Natural killer cell (primary cell): Measurements from ENCODE around the gene PGS1. TPM values are rescaled to one million over a fixed set of nuclear protein-coding genes. Genes with fewer than 3 reads are reported as not detected.

Source experiments
- ATAC-seq, 3 donors: fragments of 150-1000 bp in 2 of 3; fragments of 200-7000 bp in 1 of 3; cut with Tn5 transposase; 1 replicate in 1 of 3; 2 replicates in 2 of 3; pipeline ENCODE4 v1.10.0; 2021; ENCODE audit warnings: mild to moderate bottlenecking in 2 of 3, moderate library complexity in 2 of 3
- DNase-seq, 2 donors: peaks; one replicate each; pipeline versions ENCODE4 v3.0.0 to v3.0.0-alpha.2; 2013 to 2021; ENCODE audit warnings: mixed read lengths in 1 of 2
- H3K27ac ChIP-seq: one replicate; pipeline ENCODE4 v1.5.1; 2013; ENCODE audit warnings: mild to moderate bottlenecking, low read length
- H3K27me3 ChIP-seq: one replicate; pipeline ENCODE4 v1.6.1; 2013; ENCODE audit warnings: low read length; ENCODE audit not compliant: control insufficient read depth, insufficient read depth
- H3K36me3 ChIP-seq: one replicate; pipeline ENCODE4 v1.6.1; 2013; ENCODE audit warnings: low read length; ENCODE audit not compliant: control insufficient read depth, insufficient read depth
- H3K4me1 ChIP-seq: one replicate; pipeline ENCODE4 v1.6.1; 2013; ENCODE audit warnings: low read length; ENCODE audit not compliant: control insufficient read depth, insufficient read depth
- H3K4me3 ChIP-seq: one replicate; pipeline ENCODE4 v1.5.1; 2013; ENCODE audit warnings: low read length
- H3K9me3 ChIP-seq: one replicate; pipeline ENCODE4 v1.6.1; 2013; ENCODE audit warnings: low read length; ENCODE audit not compliant: control insufficient read depth, insufficient read depth
- H3K27ac Mint-ChIP-seq, 2 donors: one replicate each; pipeline ENCODE4 v1.8.0; 2022; ENCODE audit warnings: mild to moderate bottlenecking in 2 of 2, mixed read lengths in 2 of 2, moderate library complexity in 1 of 2
- H3K27me3 Mint-ChIP-seq, 2 donors: one replicate each; pipeline ENCODE4 v1.8.0; 2022; ENCODE audit warnings: low read depth in 2 of 2, mixed read lengths in 2 of 2
- H3K36me3 Mint-ChIP-seq: one replicate; pipeline ENCODE4 v1.8.0; 2022; ENCODE audit warnings: mixed read lengths
- H3K4me1 Mint-ChIP-seq, 2 donors: one replicate each; pipeline ENCODE4 v1.8.0; 2022; ENCODE audit warnings: mixed read lengths in 2 of 2
- H3K4me3 Mint-ChIP-seq: one replicate; pipeline ENCODE4 v1.8.0; 2022; ENCODE audit warnings: mild to moderate bottlenecking, moderate library complexity, mixed read lengths
- H3K9me3 Mint-ChIP-seq, 2 donors: one replicate each; pipeline ENCODE4 v1.8.0; 2022; ENCODE audit warnings: mixed read lengths in 2 of 2
- WGBS: methylation state at CpG from one replicate; pipeline ENCODE4 v1.1.7; 2013; ENCODE audit warnings: missing lambda C conversion rate; ENCODE audit not compliant: insufficient coverage; 5-methylcytosine and 5-hydroxymethylcytosine counted together
- intact Hi-C: fragments of 100-400 bp; cut with micrococcal nuclease; formaldehyde crosslinking; loops from one replicate; pipeline ENCODE4 v1.14.2; 2022
- total RNA-seq, 4 donors: library from RNA; stranded (reverse); fragments of 120-200 nt in 1 of 4; gene quantifications; one replicate each; pipeline versions ENCODE4 v1.2.3 to v1.2.4, GENCODE V29; 2013 to 2022
- TF ChIP-seq, protein P1 (sequence below): fragments of 200-600 bp; IDR thresholded peaks from one replicate; pipeline ENCODE4 v1.8.0; 2022; ENCODE audit warnings: antibody characterized with exemption

Gene PGS1
- total RNA-seq, 3 donors from 2014 or later (not counting 1 experiment from before 2014, with no cell fraction given) = 47.9 to 53.6 (median 48.3) TPM

- Mint-ChIP-seq H3K36me3 (no peaks in the 10 kb centered on the region), H3K9me3 (no peaks in the 10 kb centered on the region), H3K27ac (peak overlapping the region in 1 of 2 donors; percentile 7), H3K4me3 (no peak overlapping the region), H3K27me3 (no peaks in the 10 kb centered on the region), H3K4me1 (peaks cover 7 to 47% of the 10 kb centered on the region in 2 donors)
- Histone ChIP-seq H3K9me3 (no peaks in the 10 kb centered on the region), H3K27me3 (no peaks in the 10 kb centered on the region), H3K4me1 (peaks cover 57% of the 10 kb centered on the region), H3K27ac (no peak overlapping the region), H3K4me3 (no peak overlapping the region), H3K36me3 (no peaks in the 10 kb centered on the region)
- TF ChIP-seq, protein P1, sequence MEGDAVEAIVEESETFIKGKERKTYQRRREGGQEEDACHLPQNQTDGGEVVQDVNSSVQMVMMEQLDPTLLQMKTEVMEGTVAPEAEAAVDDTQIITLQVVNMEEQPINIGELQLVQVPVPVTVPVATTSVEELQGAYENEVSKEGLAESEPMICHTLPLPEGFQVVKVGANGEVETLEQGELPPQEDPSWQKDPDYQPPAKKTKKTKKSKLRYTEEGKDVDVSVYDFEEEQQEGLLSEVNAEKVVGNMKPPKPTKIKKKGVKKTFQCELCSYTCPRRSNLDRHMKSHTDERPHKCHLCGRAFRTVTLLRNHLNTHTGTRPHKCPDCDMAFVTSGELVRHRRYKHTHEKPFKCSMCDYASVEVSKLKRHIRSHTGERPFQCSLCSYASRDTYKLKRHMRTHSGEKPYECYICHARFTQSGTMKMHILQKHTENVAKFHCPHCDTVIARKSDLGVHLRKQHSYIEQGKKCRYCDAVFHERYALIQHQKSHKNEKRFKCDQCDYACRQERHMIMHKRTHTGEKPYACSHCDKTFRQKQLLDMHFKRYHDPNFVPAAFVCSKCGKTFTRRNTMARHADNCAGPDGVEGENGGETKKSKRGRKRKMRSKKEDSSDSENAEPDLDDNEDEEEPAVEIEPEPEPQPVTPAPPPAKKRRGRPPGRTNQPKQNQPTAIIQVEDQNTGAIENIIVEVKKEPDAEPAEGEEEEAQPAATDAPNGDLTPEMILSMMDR = no peak
- intact Hi-C loops = no loop called here
- DNase-seq = peak in 1 of 2 donors; percentile 12
- 60% methylated on average over 4 of the region's 4 CpGs for WGBS
- no peak for ATAC-seq
These were observed 28.4 kb upstream of the PGS1 start for GRCh38 chr17:78349891-78350642.

DNA sequence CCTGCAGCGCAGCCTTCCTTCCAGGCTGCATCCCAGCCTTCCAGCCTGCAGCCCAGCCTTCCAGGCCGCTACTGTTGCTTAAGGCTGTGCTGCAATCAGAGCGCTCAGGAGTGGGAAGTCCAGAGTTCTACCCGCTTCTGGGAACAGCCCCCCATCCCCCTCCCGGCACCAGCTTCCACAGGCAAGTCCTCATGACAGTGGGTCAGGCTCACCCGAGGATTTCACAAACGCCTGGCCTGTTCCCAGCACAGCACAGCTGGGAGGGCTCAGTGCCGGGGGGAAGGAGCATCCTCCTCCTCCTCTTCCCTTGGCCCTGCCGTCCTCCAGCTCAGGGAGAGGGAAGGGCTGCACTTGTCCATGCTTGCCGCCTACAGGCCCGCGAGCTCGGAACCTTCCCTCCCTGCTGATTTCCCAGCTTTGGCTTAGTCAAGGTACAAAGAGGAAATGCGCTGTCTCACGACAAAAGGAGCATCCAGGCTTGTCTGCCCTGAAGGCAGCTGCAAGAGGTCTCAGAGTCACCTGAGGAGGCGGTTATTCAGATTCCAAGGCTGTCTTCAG, 26.9 kb upstream of the PGS1 start:
- WGBS = 90% methylated on average over 16 of the region's 16 CpGs
- H3K36me3 Mint-ChIP-seq = no peaks in the 10 kb centered on the region
- no peaks in the 10 kb centered on the region for H3K36me3 ChIP-seq
- H3K4me1 ChIP-seq = peaks cover 68% of the 10 kb centered on the region
- H3K9me3 Mint-ChIP-seq = no peaks in the 10 kb centered on the region
- peak overlapping the region; percentile 25 for H3K4me3 Mint-ChIP-seq
- TF ChIP-seq, protein P1 = no peak
- H3K9me3 ChIP-seq = no peaks in the 10 kb centered on the region
- intact Hi-C loops = no loop called here
- H3K27ac ChIP-seq = no peak overlapping the region
- ATAC-seq = no peak
- no peak overlapping the region for H3K4me3 ChIP-seq
- no peak for DNase-seq
- H3K27me3 ChIP-seq = no peaks in the 10 kb centered on the region
- peaks cover 12 to 55% of the 10 kb centered on the region in 2 donors for H3K4me1 Mint-ChIP-seq
- H3K27me3 Mint-ChIP-seq = no peaks in the 10 kb centered on the region
- peak overlapping the region in 1 of 2 donors; percentile 66 for H3K27ac Mint-ChIP-seq

- ATAC-seq (no peak), DNase-seq (no peak)
- Mint-ChIP-seq H3K9me3 (no peaks in the 10 kb centered on the region), H3K36me3 (no peaks in the 10 kb centered on the region), H3K27me3 (no peaks in the 10 kb centered on the region), H3K4me1 (peaks cover 12 to 54% of the 10 kb centered on the region in 2 donors), H3K4me3 (peak overlapping the region; percentile 25), H3K27ac (peak overlapping the region; percentile 26 to 72)
- Histone ChIP-seq H3K27me3 (no peaks in the 10 kb centered on the region), H3K4me3 (no peak overlapping the region), H3K27ac (no peak overlapping the region), H3K9me3 (no peaks in the 10 kb centered on the region), H3K36me3 (peaks cover 8% of the 10 kb centered on the region), H3K4me1 (peaks cover 77% of the 10 kb centered on the region)
- TF ChIP-seq, protein P1 = no peak
- intact Hi-C loops = no loop called here
- WGBS = 97% methylated on average over 8 of the region's 8 CpGs
These were observed 24.6 kb upstream of the PGS1 start for GRCh38 chr17:78353834-78354233.
